Adrenal gland (tissue), 12 donors: ENCODE measurements around the gene TCF7L1. TPM values are rescaled to one million over a fixed set of nuclear protein-coding genes. Genes with fewer than 3 reads are reported as not detected.
"Not testable (repeated sequence)": the region's sequence is repeated elsewhere in the genome, so short reads cannot be mapped to it uniquely, and the experiment has no call there.

Experiments used
- DNase-seq, 7 donors: peaks; one replicate each; pipeline ENCODE4 v3.0.0-alpha.2; 2019 to 2020
- H3K27ac ChIP-seq, 5 donors: fragments of 200-600 bp; sonication (generic) in 4 of 5; 1 replicate in 3 of 5; 2 replicates in 2 of 5; pipeline versions ENCODE4 v1.5.1 to v1.8.0; 2016 to 2020; ENCODE audit warnings: mild to moderate bottlenecking in 1 of 5
- H3K27me3 ChIP-seq: fragments of 200-600 bp; 2 replicates; pipeline ENCODE4 v1.8.0; 2021
- H3K36me3 ChIP-seq, 2 donors: fragments of 200-600 bp; replicated peaks in 1 of 2; 1 replicate in 1 of 2; 2 replicates in 1 of 2; pipeline versions ENCODE4 v1.5.1 to v1.8.0; 2018 to 2022
- H3K4me1 ChIP-seq, 2 donors: fragments of 200-600 bp; replicated peaks in 1 of 2; 1 replicate in 1 of 2; 2 replicates in 1 of 2; pipeline versions ENCODE4 v1.5.1 to v1.8.0; 2018 to 2021
- H3K4me3 ChIP-seq, 4 donors: fragments of 200-600 bp; sonication (generic) in 3 of 4; one replicate each; pipeline ENCODE4 v1.5.1; 2016 to 2018
- H3K9me3 ChIP-seq, 3 donors: fragments of 200-600 bp; sonication (generic) in 1 of 3; replicated peaks in 1 of 3; 1 replicate in 2 of 3; 2 replicates in 1 of 3; pipeline versions ENCODE4 v1.5.1 to v1.8.0; 2016 to 2021
- POLR2A ChIP-seq, 2 donors: fragments of 450-650 bp; IDR thresholded peaks; one replicate each; pipeline ENCODE4 v1.6.1; 2017; ENCODE audit warnings: antibody characterized with exemption in 2 of 2, mild to moderate bottlenecking in 2 of 2, moderate library complexity in 1 of 2
- WGBS, 4 donors: extraction: QIAGEN DNeasy Blood & Tissue Kit in 2 of 4; methylation state at CpG; one replicate each; pipeline versions ENCODE4 v1.1.5 to v1.1.7; 2013 to 2017; 5-methylcytosine and 5-hydroxymethylcytosine counted together
- intact Hi-C, 2 donors: fragments of 100-400 bp; cut with DNase I; formaldehyde crosslinking; loops; one replicate each; pipeline versions ENCODE4 v1.14.1 to v1.15.0; 2022 to 2023
- polyA plus RNA-seq, 3 donors: library from polyadenylated mRNA; stranded (reverse); fragments of 200-250 nt in 2 of 3; fragments of 350-450 nt in 1 of 3; fragmentation: Illumina TruSeq in 1 of 3; extraction: RNeasy Lipid Tissue Mini Kit (QIAGEN cat#74804) in 1 of 3; gene quantifications; one replicate each; pipeline ENCODE4 v1.2.3, GENCODE V29; 2013 to 2014
- total RNA-seq, 9 donors: library from RNA; depleted of rRNA in 4 of 9; stranded (reverse); fragments of >200 nt in 4 of 9; fragments of 120-200 nt in 1 of 9; fragmentation: NEBNext Ultra II Directional in 1 of 9; extraction: Animal tissue kit (Norgen Biotek cat#: 25700) in 1 of 9; gene quantifications; one replicate each; pipeline versions ENCODE4 v1.1.0 to v1.2.4, GENCODE V29; 2013 to 2023
- TF ChIP-seq, protein P1 (sequence below), 6 experiments: fragments of 450-650 bp in 4 of 6; fragments of 200-600 bp in 2 of 6; sonication (generic) in 1 of 6; IDR thresholded peaks; 1 replicate in 5 of 6; 2 replicates in 1 of 6; pipeline versions ENCODE4 v1.5.1 to v1.8.0; 2016 to 2021; ENCODE audit warnings: antibody characterized with exemption in 6 of 6, mild to moderate bottlenecking in 2 of 6, moderate library complexity in 1 of 6
- donor health status: healthy with polysubstance abuse.
- donor health status: Bipolar disorder and iron deficiency.
- donor health status: DM: yes; HTN: yes; CAD: no.
- donor health status: DM: no; HTN: no; CAD: no.
- donor health status: DM: no; HTN: no; CAD: no.
- donor health status: DM: yes; HTN: yes; CAD: no.

Gene TCF7L1
- total and polyA plus RNA-seq, 12 donors: 0.36 to 8.9 (median 3.2) TPM

DNA sequence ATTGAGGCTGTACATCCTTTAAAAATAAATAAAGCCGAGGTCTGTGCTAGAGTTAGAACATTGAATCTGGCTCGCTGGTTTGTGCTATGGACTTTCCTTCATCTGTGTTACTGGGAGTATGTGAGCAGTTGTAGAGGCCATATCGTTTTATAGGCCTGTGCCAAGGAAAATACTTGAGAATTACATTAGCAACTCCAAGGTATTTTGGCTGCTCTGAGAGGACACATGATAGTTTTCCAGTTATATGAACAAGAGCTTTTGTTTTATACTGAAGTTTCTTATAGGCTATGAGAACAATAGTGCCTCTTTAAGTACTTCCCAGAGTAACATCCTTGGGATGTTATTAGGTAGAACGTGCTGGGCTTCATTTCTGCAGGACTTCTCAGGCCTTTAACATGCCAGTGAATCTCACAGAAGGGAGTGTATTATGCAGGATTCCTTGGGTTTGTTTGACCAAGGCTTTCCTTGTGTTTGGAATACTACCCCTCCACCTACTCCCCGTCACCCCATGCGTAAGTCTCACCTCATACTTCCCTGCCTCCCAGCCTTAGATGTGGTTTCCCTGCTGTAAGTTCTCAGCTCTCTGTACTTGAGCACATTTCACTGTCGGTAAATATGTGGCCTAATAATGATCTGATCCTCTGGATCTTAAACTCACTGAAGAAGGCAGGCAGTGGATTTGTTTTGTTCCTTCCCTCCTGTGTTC lies 21.0 kb downstream of the TCF7L1 start:
- no peaks in the 10 kb centered on the region for H3K9me3 ChIP-seq
- TF ChIP-seq POLR2A (IDR thresholded peaks at IDR 0.05): no peak
- TF ChIP-seq, protein P1, sequence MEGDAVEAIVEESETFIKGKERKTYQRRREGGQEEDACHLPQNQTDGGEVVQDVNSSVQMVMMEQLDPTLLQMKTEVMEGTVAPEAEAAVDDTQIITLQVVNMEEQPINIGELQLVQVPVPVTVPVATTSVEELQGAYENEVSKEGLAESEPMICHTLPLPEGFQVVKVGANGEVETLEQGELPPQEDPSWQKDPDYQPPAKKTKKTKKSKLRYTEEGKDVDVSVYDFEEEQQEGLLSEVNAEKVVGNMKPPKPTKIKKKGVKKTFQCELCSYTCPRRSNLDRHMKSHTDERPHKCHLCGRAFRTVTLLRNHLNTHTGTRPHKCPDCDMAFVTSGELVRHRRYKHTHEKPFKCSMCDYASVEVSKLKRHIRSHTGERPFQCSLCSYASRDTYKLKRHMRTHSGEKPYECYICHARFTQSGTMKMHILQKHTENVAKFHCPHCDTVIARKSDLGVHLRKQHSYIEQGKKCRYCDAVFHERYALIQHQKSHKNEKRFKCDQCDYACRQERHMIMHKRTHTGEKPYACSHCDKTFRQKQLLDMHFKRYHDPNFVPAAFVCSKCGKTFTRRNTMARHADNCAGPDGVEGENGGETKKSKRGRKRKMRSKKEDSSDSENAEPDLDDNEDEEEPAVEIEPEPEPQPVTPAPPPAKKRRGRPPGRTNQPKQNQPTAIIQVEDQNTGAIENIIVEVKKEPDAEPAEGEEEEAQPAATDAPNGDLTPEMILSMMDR (IDR thresholded peaks at IDR 0.05): no peak
- no peak for DNase-seq
- no peak overlapping the region for H3K27ac ChIP-seq
- 75 to 84% (median 78%) methylated on average over 7 of the region's 7 CpGs for WGBS, 4 donors
- no peak overlapping the region for H3K4me3 ChIP-seq
- no peaks in the 10 kb centered on the region for H3K36me3 ChIP-seq
- intact Hi-C loops: no loop called here
- H3K27me3 ChIP-seq: no peaks in the 10 kb centered on the region
- H3K4me1 ChIP-seq: peaks cover 0 to 29% of the 10 kb centered on the region in 2 donors

DNA sequence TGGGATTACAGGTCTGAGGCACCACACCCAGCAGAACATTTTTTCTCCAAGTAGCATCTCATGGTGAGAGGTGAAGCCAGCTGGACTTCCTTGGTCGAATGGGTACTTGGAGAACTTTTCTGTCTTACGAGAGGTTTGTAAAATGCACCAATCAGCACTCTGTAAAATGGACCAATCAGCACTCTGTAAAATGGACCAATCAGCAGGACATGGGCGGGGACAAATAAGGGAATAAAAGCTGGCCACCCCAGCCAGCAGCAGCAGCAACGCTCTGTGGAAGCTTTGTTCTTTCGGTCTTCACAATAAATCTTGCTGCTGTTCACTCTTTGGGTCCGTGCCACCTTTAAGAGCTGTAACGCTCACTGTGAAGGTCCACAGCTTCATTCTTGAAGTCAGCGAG lies 21.9 kb downstream of the TCF7L1 start:
- DNase-seq, H3K36me3 ChIP-seq, H3K9me3 ChIP-seq, H3K27ac ChIP-seq, H3K4me3 ChIP-seq, H3K27me3 ChIP-seq, intact Hi-C loops: not testable (repeated sequence)
- peaks cover 0 to 35% of the 10 kb centered on the region in 2 donors for H3K4me1 ChIP-seq
- WGBS, 4 donors: 89 to 95% (median 92%) methylated on average over 7 to 8 of the region's 8 CpGs

DNA sequence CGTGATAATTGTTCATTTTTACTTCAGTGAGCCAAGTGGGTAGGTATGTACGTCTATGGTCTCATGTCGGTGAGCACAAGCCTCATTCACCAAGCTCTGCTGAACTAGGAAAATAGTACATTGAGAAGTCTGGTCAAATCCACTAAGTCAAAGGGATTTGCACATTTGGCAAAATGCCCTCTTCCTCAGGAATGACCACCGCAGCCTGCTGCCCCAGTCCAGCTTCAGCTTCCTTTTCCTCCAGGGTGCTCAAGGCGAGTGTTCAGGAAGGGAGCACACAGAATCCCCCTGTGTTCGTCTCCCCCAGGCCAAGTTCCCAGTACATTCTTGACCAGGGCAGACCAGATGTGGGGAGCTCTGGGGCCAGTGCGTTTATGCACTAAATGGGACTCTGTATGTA lies 23.0 kb downstream of the TCF7L1 start:
- intact Hi-C loops: no loop called here
- H3K9me3 ChIP-seq: no peaks in the 10 kb centered on the region
- H3K27me3 ChIP-seq: no peaks in the 10 kb centered on the region
- H3K36me3 ChIP-seq: no peaks in the 10 kb centered on the region
- H3K27ac ChIP-seq: no peak overlapping the region
- DNase-seq: no peak
- peaks cover 0 to 33% of the 10 kb centered on the region in 2 donors for H3K4me1 ChIP-seq
- H3K4me3 ChIP-seq: no peak overlapping the region
- TF ChIP-seq, protein P1 (IDR thresholded peaks at IDR 0.05): no peak
- TF ChIP-seq POLR2A (IDR thresholded peaks at IDR 0.05): no peak
- 59 to 74% (median 63%) methylated on average over 7 of the region's 7 CpGs for WGBS, 4 donors

DNA sequence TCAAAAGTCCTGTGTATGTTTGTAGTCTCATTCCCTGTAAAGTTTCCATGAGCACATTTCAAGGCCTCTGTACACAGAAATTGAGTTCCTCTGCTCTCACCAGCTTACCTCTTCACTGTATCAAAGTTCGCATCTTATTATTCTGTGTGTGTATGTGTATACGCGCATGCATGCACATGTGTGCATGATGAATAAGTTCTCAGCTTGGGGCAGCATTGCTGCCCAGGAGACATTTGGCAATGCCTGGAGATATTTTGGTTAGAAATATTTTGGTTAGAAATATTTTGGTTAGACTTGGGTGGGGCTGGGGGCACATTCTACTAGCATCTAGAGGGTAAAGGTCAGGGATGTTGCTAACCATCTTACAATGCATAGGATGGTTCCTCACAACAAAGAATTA lies 23.4 kb downstream of the TCF7L1 start:
- DNase-seq: no peak
- Histone ChIP-seq H3K27ac (no peak overlapping the region), H3K9me3 (no peaks in the 10 kb centered on the region), H3K4me3 (no peak overlapping the region), H3K27me3 (no peaks in the 10 kb centered on the region), H3K4me1 (peaks cover 0 to 31% of the 10 kb centered on the region in 2 donors), H3K36me3 (no peaks in the 10 kb centered on the region)
- TF ChIP-seq, protein P1 (IDR thresholded peaks at IDR 0.05): no peak
- TF ChIP-seq POLR2A (IDR thresholded peaks at IDR 0.05): no peak
- 93 to 96% (median 93%) methylated on average over 3 of the region's 3 CpGs for WGBS, 4 donors
- intact Hi-C loops: no loop called here

DNA sequence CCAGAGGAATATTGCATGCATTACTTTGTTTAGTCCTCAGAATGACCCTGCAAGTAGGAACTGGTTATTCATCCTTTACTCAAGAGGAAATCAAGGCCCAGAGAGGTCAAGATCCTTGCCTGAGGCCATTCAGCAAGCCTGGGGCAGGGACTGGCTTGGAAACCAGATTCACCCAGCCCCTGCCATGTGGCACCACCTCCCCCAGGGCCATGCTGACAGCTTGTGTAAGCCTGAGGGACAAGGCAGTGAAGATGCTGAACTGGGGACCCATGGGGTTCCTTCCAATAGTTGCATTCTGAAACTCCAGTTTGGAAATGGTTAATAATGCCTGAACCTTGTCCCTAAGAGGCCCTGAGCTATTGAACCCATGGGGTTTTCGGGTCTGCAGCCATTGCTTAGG lies 24.2 kb downstream of the TCF7L1 start:
- intact Hi-C loops: no loop called here
- H3K36me3 ChIP-seq: no peaks in the 10 kb centered on the region
- WGBS, 4 donors: 92 to 100% (median 95%) methylated on average over 1 of the region's 1 CpG; no CpG with 5 or more reads in 1 of the 4 donors
- no peaks in the 10 kb centered on the region for H3K27me3 ChIP-seq
- H3K4me3 ChIP-seq: no peak overlapping the region
- TF ChIP-seq, protein P1 (IDR thresholded peaks at IDR 0.05): no peak
- TF ChIP-seq POLR2A (IDR thresholded peaks at IDR 0.05): no peak
- peaks cover 0 to 31% of the 10 kb centered on the region in 2 donors for H3K4me1 ChIP-seq
- H3K9me3 ChIP-seq: no peaks in the 10 kb centered on the region
- H3K27ac ChIP-seq: peak overlapping the region in 1 of 5 donors; percentile 2
- DNase-seq: no peak
